PC-3 (cell line): Measurements from ENCODE around the gene SORL1-AS1.

Experiments
- ATAC-seq: fragments of 200-7000 bp; cut with Tn5 transposase; 2 replicates; pipeline ENCODE4 v1.9.1; 2020; ENCODE audit warnings: mild to moderate bottlenecking, moderate library complexity
- BruUV-seq: library from RNA; stranded (reverse); fragments of 400-500 nt; replicated peaks from 2 replicates; lab custom pipeline; 2021; lab: Mats Ljungman, UMichigan
- CTCF ChIA-PET: fragments of 300-600 bp; sonication (Branson Sonifier 250); formaldehyde crosslinking; loops from one replicate; lab custom pipeline; 2022; ENCODE audit warnings: antibody characterized with exemption; lab: Charles Lee
- POLR2A ChIA-PET: fragments of 300-600 bp; sonication (Branson Sonifier 250); formaldehyde crosslinking; loops from one replicate; lab custom pipeline; 2022; ENCODE audit warnings: antibody characterized with exemption; ENCODE audit not compliant: unreplicated experiment; lab: Charles Lee
- DNase-seq: peaks from one replicate; pipeline ENCODE4 v3.0.0-alpha.2; 2015
- H2AFZ ChIP-seq: fragments of 300-600 bp; sonication (generic); 2 replicates; pipeline ENCODE4 v1.6.0; 2016; ENCODE audit warnings: antibody characterized with exemption, low read length
- H3F3A ChIP-seq: fragments of 300-600 bp; sonication (generic); one replicate; pipeline ENCODE4 v1.6.0; 2017; ENCODE audit warnings: antibody characterized with exemption, low read length, control low read depth, mild to moderate bottlenecking; ENCODE audit not compliant: unreplicated experiment
- H3K27ac ChIP-seq: fragments of 300-600 bp; sonication (generic); 2 replicates; pipeline ENCODE4 v1.5.1; 2016; ENCODE audit warnings: mild to moderate bottlenecking, low read length
- H3K27me3 ChIP-seq: fragments of 300-600 bp; sonication (generic); 2 replicates; pipeline ENCODE4 v1.6.1; 2016; ENCODE audit warnings: low read length, mixed read lengths
- H3K36me3 ChIP-seq: fragments of 300-600 bp; sonication (generic); 2 replicates; pipeline ENCODE4 v1.6.1; 2016; ENCODE audit warnings: low read depth, mixed run types, low read length, mixed read lengths
- H3K4me1 ChIP-seq: fragments of 300-600 bp; sonication (generic); 2 replicates; pipeline ENCODE4 v1.5.1; 2016; ENCODE audit warnings: low read length; ENCODE audit not compliant: insufficient read depth
- H3K4me2 ChIP-seq: fragments of 300-600 bp; sonication (generic); 2 replicates; pipeline ENCODE4 v1.6.0; 2016; ENCODE audit warnings: low read length
- H3K4me3 ChIP-seq: fragments of 300-600 bp; sonication (generic); 2 replicates; pipeline ENCODE4 v1.5.1; 2016; ENCODE audit warnings: mild to moderate bottlenecking, low read length, mixed read lengths
- H3K79me2 ChIP-seq: fragments of 300-600 bp; sonication (generic); 2 replicates; pipeline ENCODE4 v1.6.1; 2017; ENCODE audit warnings: low read length, mixed read lengths
- H3K9ac ChIP-seq: fragments of 300-600 bp; sonication (generic); 2 replicates; pipeline ENCODE4 v1.6.0; 2016; ENCODE audit warnings: mild to moderate bottlenecking, low read length
- H3K9me2 ChIP-seq: fragments of 300-600 bp; sonication (generic); replicated peaks from 2 replicates; pipeline ENCODE4 v1.6.1; 2016; ENCODE audit warnings: mixed run types, low read length, mixed read lengths
- H3K9me3 ChIP-seq: fragments of 300-600 bp; sonication (generic); 2 replicates; pipeline ENCODE4 v1.6.1; 2016; ENCODE audit warnings: low read length, mixed read lengths
- H4K20me1 ChIP-seq: fragments of 300-600 bp; sonication (generic); 2 replicates; pipeline ENCODE4 v1.6.1; 2016; ENCODE audit warnings: low read length, mixed read lengths
- CTCF ChIP-seq: fragments of 300-600 bp; sonication (generic); conservative IDR thresholded peaks from 2 replicates; pipeline ENCODE4 v1.5.1; 2017; ENCODE audit warnings: antibody characterized with exemption, low read depth, mild to moderate bottlenecking, low read length
- EZH2 ChIP-seq: fragments of 300-600 bp; sonication (generic); IDR thresholded peaks from one replicate; pipeline ENCODE4 v1.6.1; 2017; ENCODE audit warnings: antibody characterized with exemption, mild to moderate bottlenecking, low read length; ENCODE audit not compliant: unreplicated experiment
- EZH2phosphoT487 ChIP-seq: fragments of 300-600 bp; sonication (generic); IDR thresholded peaks from 2 replicates; pipeline ENCODE4 v1.6.1; 2018; ENCODE audit warnings: mild to moderate bottlenecking, antibody characterized with exemption, low read length, borderline replicate concordance
- intact Hi-C: fragments of 100-400 bp; cut with micrococcal nuclease; formaldehyde crosslinking; loops from 2 replicates; pipeline ENCODE4 v1.9.0; 2023

SORL1-AS1 gene

GRCh38 chr11:121460941-121461514, 8.3 kb upstream of the SORL1-AS1 start:
- H3K27me3 ChIP-seq: no peaks in the 10 kb centered on the region
- no peaks in the 10 kb centered on the region for H3K9me2 ChIP-seq
- ATAC-seq (peak; percentile 10; the same call in 1 of the 2 replicates), DNase-seq (peak; percentile 65)
- H3K79me2 ChIP-seq: peaks cover 74% of the 10 kb centered on the region
- H3K36me3 ChIP-seq: no peaks in the 10 kb centered on the region
- peak overlapping the region; percentile 59 for H3K27ac ChIP-seq
- TF ChIP-seq CTCF (no peak), EZH2 (no peak), EZH2phosphoT487 (no peak)
- H3K4me2 ChIP-seq: peak overlapping the region; percentile 55
- POLR2A ChIA-PET: interaction anchor here (0.6 kb wide), 1 partner anchor 829 kb away, joined by 4 read pairs; no protein-coding TSS in a partner anchor
- H3K9ac ChIP-seq: no peak overlapping the region
- no peak overlapping the region for H2AFZ ChIP-seq
- H3K9me3 ChIP-seq: no peaks in the 10 kb centered on the region
- H3K4me3 ChIP-seq: peak overlapping the region; percentile 1; the same call in 1 of the 2 replicates
- H4K20me1 ChIP-seq: no peaks in the 10 kb centered on the region
- intact Hi-C loops: loop anchor here (10.0 kb wide), 1 partner anchor 1044 kb away; no protein-coding TSS in a partner anchor
- CTCF ChIA-PET: interaction anchor here (0.7 kb wide), 1 partner anchor 14 kb away, joined by 4 read pairs; no protein-coding TSS in a partner anchor
- BruUV-seq: no TSS peak
- peaks cover 59% of the 10 kb centered on the region for H3K4me1 ChIP-seq
- H3F3A ChIP-seq: peaks cover 18% of the 10 kb centered on the region

- CTCF ChIA-PET: no interaction called here
- no peak overlapping the region for H3K27ac ChIP-seq
Observed at GRCh38 chr11:121459413-121460017, 6.7 kb upstream of the SORL1-AS1 start.

More at GRCh38 chr11:121459413-121460017, 6.7 kb upstream of the SORL1-AS1 start:
- DNase-seq (no peak), ATAC-seq (no peak)
- no peak overlapping the region for H3K4me3 ChIP-seq
- H3K4me1 ChIP-seq: peaks cover 49% of the 10 kb centered on the region
- no peak for TF ChIP-seq EZH2
- no peak for TF ChIP-seq EZH2phosphoT487
- no peak for TF ChIP-seq CTCF
- H3F3A ChIP-seq: peaks cover 11% of the 10 kb centered on the region
- peaks cover 82% of the 10 kb centered on the region for H3K79me2 ChIP-seq
- no peak overlapping the region for H3K4me2 ChIP-seq
- H3K9ac ChIP-seq: no peak overlapping the region
- intact Hi-C loops: loop anchor here (10.0 kb wide), 1 partner anchor 1045 kb away; no protein-coding TSS in a partner anchor
- H3K36me3 ChIP-seq: no peaks in the 10 kb centered on the region
- no peaks in the 10 kb centered on the region for H3K9me2 ChIP-seq
- POLR2A ChIA-PET: interaction anchor here (0.7 kb wide), 1 partner anchor 48 kb away, joined by 3 read pairs; no protein-coding TSS in a partner anchor
- no peak overlapping the region for H2AFZ ChIP-seq
- no peaks in the 10 kb centered on the region for H3K9me3 ChIP-seq
- BruUV-seq: no TSS peak
- no peaks in the 10 kb centered on the region for H3K27me3 ChIP-seq
- H4K20me1 ChIP-seq: no peaks in the 10 kb centered on the region
